Measurements from ENCODE around the gene CACNA2D3. TPM values are rescaled to one million over a fixed set of nuclear protein-coding genes. Genes with fewer than 3 reads are reported as not detected.

Gene CACNA2D3
- total and polyA plus RNA-seq, 4 donors: 0.38 to 2.5 (median 1.1) TPM

DNA sequence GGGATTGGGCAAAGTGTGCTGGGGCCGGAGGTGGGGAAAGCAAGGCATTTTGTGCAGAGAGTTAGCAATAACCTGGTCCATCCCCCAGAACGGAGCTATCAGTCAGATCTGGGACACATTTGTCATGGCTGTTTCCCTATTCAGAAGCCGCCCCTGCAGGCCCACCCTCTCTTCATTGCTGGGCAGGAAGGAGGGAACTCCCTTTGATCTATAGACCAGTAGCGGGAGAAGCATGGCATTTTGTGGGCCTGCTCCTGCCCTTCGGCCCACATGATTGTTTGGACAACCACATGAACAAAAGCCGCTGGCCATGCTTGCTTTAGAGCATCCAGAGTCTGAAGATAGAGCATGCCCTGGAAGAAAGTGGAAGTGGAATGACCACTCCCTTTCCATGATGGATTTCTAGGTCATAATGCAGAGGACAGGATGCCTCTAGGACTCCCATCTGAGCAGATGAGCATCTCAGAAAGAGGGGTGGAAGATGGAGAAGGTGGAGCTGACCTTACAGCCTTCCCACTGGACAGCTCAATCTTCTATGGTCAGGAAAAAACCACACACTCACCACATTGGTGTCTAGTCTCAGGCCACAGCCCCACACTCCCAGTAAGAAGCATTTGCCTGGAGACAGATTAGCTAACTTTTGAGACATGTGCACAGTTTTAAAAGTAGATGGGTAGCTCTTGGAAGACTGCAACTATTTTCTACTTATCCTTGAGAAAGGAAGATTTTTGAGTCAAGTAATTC, 817.4 kb downstream of the CACNA2D3 start:
- 43 to 56% methylated on average over 6 of the region's 6 CpGs for WGBS, 2 donors
- Histone ChIP-seq H3K9me3 (ENCODE audit: control insufficient read depth in 4 of 4, insufficient read depth in 3 of 4, low read length in 3 of 4) (peaks cover 0 to 6% (median 0%) of the 10 kb centered on the region in 4 donors), H3K36me3 (ENCODE audit: control insufficient read depth in 4 of 4, insufficient read depth in 4 of 4, low read length in 4 of 4) (no peaks in the 10 kb centered on the region), H3K9ac (ENCODE audit: insufficient read depth in 1 of 2, low read length in 2 of 2) (no peak overlapping the region), H3K27me3 (ENCODE audit: control insufficient read depth in 3 of 3, insufficient read depth in 3 of 3, low read length in 2 of 3) (no peaks in the 10 kb centered on the region), H3K27ac (ENCODE audit: low read depth in 1 of 2, low read length in 1 of 2) (no peak overlapping the region), H3K4me3 (no peak overlapping the region), H3K4me1 (ENCODE audit: control insufficient read depth in 5 of 5, insufficient read depth in 5 of 5, low read length in 5 of 5) (peaks cover 0 to 2% (median 0%) of the 10 kb centered on the region in 5 donors)
- DNase-seq: no peak
- TF ChIP-seq, protein P1, sequence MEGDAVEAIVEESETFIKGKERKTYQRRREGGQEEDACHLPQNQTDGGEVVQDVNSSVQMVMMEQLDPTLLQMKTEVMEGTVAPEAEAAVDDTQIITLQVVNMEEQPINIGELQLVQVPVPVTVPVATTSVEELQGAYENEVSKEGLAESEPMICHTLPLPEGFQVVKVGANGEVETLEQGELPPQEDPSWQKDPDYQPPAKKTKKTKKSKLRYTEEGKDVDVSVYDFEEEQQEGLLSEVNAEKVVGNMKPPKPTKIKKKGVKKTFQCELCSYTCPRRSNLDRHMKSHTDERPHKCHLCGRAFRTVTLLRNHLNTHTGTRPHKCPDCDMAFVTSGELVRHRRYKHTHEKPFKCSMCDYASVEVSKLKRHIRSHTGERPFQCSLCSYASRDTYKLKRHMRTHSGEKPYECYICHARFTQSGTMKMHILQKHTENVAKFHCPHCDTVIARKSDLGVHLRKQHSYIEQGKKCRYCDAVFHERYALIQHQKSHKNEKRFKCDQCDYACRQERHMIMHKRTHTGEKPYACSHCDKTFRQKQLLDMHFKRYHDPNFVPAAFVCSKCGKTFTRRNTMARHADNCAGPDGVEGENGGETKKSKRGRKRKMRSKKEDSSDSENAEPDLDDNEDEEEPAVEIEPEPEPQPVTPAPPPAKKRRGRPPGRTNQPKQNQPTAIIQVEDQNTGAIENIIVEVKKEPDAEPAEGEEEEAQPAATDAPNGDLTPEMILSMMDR (IDR thresholded peaks at IDR 0.05; ENCODE audit: control extremely low read depth, extremely low read depth): no peak
- ATAC-seq (ENCODE audit: insufficient read depth, low FRiP score): no peak

DNA sequence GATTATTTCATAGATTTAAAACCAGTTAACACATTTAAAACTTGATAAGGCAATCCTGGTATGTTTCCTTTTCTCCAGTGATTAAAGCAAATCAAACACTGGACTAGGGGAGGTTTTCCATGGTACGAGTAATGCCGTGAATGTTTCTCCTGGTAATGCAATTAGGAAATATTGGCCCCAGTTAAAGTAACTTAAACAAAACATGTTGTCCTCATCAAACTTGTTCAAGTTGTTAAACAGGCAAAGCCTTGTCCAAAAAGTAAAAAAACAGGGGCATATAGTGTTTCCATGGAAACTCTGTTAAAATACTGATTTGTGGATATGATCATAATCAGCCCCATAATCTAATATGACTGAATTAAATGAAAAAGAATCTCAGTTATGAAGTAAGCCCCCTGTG, 818.6 kb downstream of the CACNA2D3 start:
- whole genome bisulfite sequencing, 2 donors: 76 to 83% methylated on average over 2 of the region's 2 CpGs
- H3K36me3 ChIP-seq (ENCODE audit: control insufficient read depth in 4 of 4, insufficient read depth in 4 of 4, low read length in 4 of 4): no peaks in the 10 kb centered on the region
- peaks cover 0 to 6% (median 0%) of the 10 kb centered on the region in 4 donors for H3K9me3 ChIP-seq (ENCODE audit: control insufficient read depth in 4 of 4, insufficient read depth in 3 of 4, low read length in 3 of 4)
- no peaks in the 10 kb centered on the region for H3K27me3 ChIP-seq (ENCODE audit: control insufficient read depth in 3 of 3, insufficient read depth in 3 of 3, low read length in 2 of 3)
- peaks cover 0 to 2% (median 0%) of the 10 kb centered on the region in 5 donors for H3K4me1 ChIP-seq (ENCODE audit: control insufficient read depth in 5 of 5, insufficient read depth in 5 of 5, low read length in 5 of 5)
- TF ChIP-seq, protein P1 (IDR thresholded peaks at IDR 0.05; ENCODE audit: control extremely low read depth, extremely low read depth): no peak
- H3K9ac ChIP-seq (ENCODE audit: insufficient read depth in 1 of 2, low read length in 2 of 2): no peak overlapping the region
- DNase-seq (no peak), ATAC-seq (ENCODE audit: insufficient read depth, low FRiP score) (no peak)
- no peak overlapping the region for H3K27ac ChIP-seq (ENCODE audit: low read depth in 1 of 2, low read length in 1 of 2)
- no peak overlapping the region for H3K4me3 ChIP-seq

DNA sequence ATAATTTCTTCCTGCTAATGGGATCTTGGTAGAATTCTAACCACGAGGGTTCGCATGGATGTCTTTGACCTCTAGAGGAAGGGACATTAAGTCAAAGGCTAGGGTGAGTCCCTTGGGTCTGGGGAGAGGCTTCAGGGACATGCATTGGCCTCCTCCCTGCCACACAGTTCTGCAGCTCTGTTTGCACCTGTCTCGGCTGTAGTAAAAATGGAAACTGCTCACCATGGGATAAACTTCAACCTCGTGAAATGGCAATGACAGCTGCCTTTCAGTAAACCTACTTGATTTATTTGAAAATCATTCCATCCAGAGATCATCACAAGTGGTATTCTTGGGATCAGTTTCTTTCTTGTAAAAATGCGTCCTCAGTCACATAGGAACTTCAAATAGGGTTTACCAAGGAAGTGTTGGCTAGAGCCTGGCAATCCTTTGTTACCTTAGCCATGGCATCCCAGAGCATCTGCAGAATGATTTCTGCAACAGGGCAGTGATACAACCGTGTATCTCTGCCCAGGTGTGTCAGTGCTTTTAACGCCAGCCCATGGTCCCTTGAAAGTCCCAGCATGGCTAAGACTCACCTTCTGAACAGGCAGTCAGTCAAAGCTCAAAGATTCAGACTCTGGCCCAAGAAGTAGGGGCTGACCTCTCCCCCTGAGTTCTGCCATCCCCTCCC, 819.5 kb downstream of the CACNA2D3 start:
- Histone ChIP-seq H3K4me1 (ENCODE audit: control insufficient read depth in 5 of 5, insufficient read depth in 5 of 5, low read length in 5 of 5) (peaks cover 0 to 2% (median 0%) of the 10 kb centered on the region in 5 donors), H3K4me3 (no peak overlapping the region), H3K36me3 (ENCODE audit: control insufficient read depth in 4 of 4, insufficient read depth in 4 of 4, low read length in 4 of 4) (no peaks in the 10 kb centered on the region), H3K9me3 (ENCODE audit: control insufficient read depth in 4 of 4, insufficient read depth in 3 of 4, low read length in 3 of 4) (peaks cover 0 to 6% (median 0%) of the 10 kb centered on the region in 4 donors), H3K9ac (ENCODE audit: insufficient read depth in 1 of 2, low read length in 2 of 2) (no peak overlapping the region), H3K27me3 (ENCODE audit: control insufficient read depth in 3 of 3, insufficient read depth in 3 of 3, low read length in 2 of 3) (no peaks in the 10 kb centered on the region), H3K27ac (ENCODE audit: low read depth in 1 of 2, low read length in 1 of 2) (no peak overlapping the region)
- TF ChIP-seq, protein P1 (IDR thresholded peaks at IDR 0.05; ENCODE audit: control extremely low read depth, extremely low read depth): no peak
- ATAC-seq (ENCODE audit: insufficient read depth, low FRiP score): no peak
- WGBS, 2 donors: 91 to 93% methylated on average over 7 of the region's 7 CpGs
- DNase-seq: no peak
